HG03342 (cell line): ENCODE measurements around the gene RNASEH2C.
"Not testable (repeated sequence)": the region's sequence is repeated elsewhere in the genome, so short reads cannot be mapped to it uniquely, and the experiment has no call there.

Experiments used
- ATAC-seq: cut with Tn5 transposase; IDR thresholded peaks from one replicate; pipeline ENCODE4 v1.9.1; 2021; ENCODE audit warnings: mild to moderate bottlenecking, moderate library complexity; ENCODE audit not compliant: unreplicated experiment

Gene RNASEH2C

GRCh38 chr11:65692367-65692766 lies 28.2 kb downstream of the RNASEH2C start:
- ATAC-seq, result no peak

GRCh38 chr11:65691847-65692246 lies 28.8 kb downstream of the RNASEH2C start:
- not testable (repeated sequence) for ATAC-seq

GRCh38 chr11:65685981-65686380 lies 34.6 kb downstream of the RNASEH2C start:
- no peak for ATAC-seq

GRCh38 chr11:65683480-65683879 lies 37.1 kb downstream of the RNASEH2C start:
- ATAC-seq, result not testable (repeated sequence)

GRCh38 chr11:65680192-65680743 lies 40.3 kb downstream of the RNASEH2C start:
- ATAC-seq, result no peak

- ATAC-seq, result no peak
Measured at GRCh38 chr11:65672982-65673381, 47.6 kb downstream of the RNASEH2C start.

GRCh38 chr11:65672180-65672860 lies 48.3 kb downstream of the RNASEH2C start:
- ATAC-seq, result no peak
